ENCODE measurements around the gene NTM.

DNA sequence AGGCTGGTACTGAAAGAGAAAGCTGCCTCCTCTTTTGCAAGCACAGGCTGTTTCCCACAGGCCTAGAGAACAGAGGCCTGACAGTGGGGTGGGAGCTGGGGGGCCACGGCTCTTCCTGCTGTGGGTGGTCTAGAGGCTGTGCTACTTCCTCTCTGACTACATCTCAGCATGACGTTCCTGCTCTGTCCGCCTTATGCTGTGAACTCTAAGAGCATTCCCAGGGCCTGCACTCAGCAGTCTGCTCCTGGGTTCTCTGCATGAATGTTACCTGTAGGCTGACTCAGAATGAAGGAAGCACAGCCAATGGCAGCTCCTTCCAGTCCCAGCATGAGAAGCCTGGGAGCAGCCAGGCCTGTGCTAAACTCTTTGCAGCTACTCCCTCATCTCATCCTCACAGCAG lies 534.3 kb downstream of the NTM start:
- TF ChIP-seq POLR2A (IDR thresholded peaks at IDR 0.05; ENCODE audit: low read depth, low read length) (no peak), CTCF (IDR thresholded peaks at IDR 0.05; ENCODE audit: extremely low read depth in 1 of 2, insufficient read depth in 1 of 2, low read depth in 1 of 2, low read length in 2 of 2) (no peak), MYC (IDR thresholded peaks at IDR 0.05; ENCODE audit: low read depth, low read length) (no peak), EZH2 (IDR thresholded peaks at IDR 0.05; ENCODE audit: borderline replicate concordance, low read depth, low read length, severe bottlenecking) (no peak), POLR2AphosphoS5 (IDR thresholded peaks at IDR 0.05; ENCODE audit: insufficient read depth, low read depth, low read length) (no peak), GATA2 (IDR thresholded peaks at IDR 0.05; ENCODE audit: insufficient read depth, insufficient read length, low read depth, low read length) (no peak), MAX (IDR thresholded peaks at IDR 0.05; ENCODE audit: insufficient read depth, insufficient read length) (no peak), FOS (IDR thresholded peaks at IDR 0.05; ENCODE audit: borderline replicate concordance, insufficient read depth, low read length) (no peak)

Data from endothelial cell of umbilical vein (primary cell).